Measurements from ENCODE around the gene CDH4. TPM values are rescaled to one million over a fixed set of nuclear protein-coding genes. Genes with fewer than 3 reads are reported as not detected.

Gene CDH4
- total RNA-seq, 1 experiment from 2014 or later = 5.3 TPM

DNA sequence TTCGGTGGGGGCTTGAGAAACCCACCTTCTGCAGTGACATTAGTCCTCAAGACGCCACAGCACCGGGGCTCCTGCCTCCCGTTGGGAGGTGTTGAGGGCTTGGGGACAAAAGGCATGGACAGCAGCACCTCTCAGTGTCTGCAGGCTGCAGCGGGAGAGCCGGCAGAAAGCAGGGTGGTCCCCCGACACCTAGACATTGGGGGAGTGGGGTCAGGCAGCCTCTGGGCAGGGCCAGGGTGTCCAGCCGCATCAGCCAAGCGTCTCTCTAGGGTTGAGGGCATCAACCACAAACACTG lies 549.0 kb downstream of the CDH4 start:
- DNase-seq (ENCODE audit: low spot score) (no peak), ATAC-seq (no peak)
- Mint-ChIP-seq H3K4me1 (peaks cover 9% of the 10 kb centered on the region), H3K36me3 (no peaks in the 10 kb centered on the region), H3K27ac (no peak overlapping the region), H3K9me3 (no peaks in the 10 kb centered on the region), H3K27me3 (ENCODE audit: low read depth) (peaks cover 14% of the 10 kb centered on the region), H3K4me3 (no peak overlapping the region)
- CTCF ChIA-PET = no interaction called here
- POLR2A ChIA-PET = no interaction called here
- no peak for TF ChIP-seq RELA (CRISPR knock-in tag; IDR thresholded peaks at IDR 0.05; ENCODE audit: borderline replicate concordance)
- TF ChIP-seq ZNF121 (CRISPR knock-in tag; IDR thresholded peaks at IDR 0.05) = no peak
- TF ChIP-seq, protein P1, sequence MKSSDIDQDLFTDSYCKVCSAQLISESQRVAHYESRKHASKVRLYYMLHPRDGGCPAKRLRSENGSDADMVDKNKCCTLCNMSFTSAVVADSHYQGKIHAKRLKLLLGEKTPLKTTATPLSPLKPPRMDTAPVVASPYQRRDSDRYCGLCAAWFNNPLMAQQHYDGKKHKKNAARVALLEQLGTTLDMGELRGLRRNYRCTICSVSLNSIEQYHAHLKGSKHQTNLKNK (CRISPR knock-in tag; IDR thresholded peaks at IDR 0.05) = no peak
- TF ChIP-seq NFYB (CRISPR knock-in tag; conservative IDR thresholded peaks at IDR 0.05; ENCODE audit: low read depth) = no peak
- TF ChIP-seq, protein P2, sequence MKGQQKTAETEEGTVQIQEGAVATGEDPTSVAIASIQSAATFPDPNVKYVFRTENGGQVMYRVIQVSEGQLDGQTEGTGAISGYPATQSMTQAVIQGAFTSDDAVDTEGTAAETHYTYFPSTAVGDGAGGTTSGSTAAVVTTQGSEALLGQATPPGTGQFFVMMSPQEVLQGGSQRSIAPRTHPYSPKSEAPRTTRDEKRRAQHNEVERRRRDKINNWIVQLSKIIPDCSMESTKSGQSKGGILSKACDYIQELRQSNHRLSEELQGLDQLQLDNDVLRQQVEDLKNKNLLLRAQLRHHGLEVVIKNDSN (CRISPR knock-in tag; IDR thresholded peaks at IDR 0.05) = no peak
- TF ChIP-seq FOXK1 (CRISPR knock-in tag; IDR thresholded peaks at IDR 0.05) = no peak
- no peak for TF ChIP-seq SMAD4 (CRISPR knock-in tag; IDR thresholded peaks at IDR 0.05)
- TF ChIP-seq KAT7 (CRISPR knock-in tag; IDR thresholded peaks at IDR 0.05; ENCODE audit: borderline replicate concordance) = no peak
- TF ChIP-seq, protein P3, sequence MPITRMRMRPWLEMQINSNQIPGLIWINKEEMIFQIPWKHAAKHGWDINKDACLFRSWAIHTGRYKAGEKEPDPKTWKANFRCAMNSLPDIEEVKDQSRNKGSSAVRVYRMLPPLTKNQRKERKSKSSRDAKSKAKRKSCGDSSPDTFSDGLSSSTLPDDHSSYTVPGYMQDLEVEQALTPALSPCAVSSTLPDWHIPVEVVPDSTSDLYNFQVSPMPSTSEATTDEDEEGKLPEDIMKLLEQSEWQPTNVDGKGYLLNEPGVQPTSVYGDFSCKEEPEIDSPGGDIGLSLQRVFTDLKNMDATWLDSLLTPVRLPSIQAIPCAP (CRISPR knock-in tag; IDR thresholded peaks at IDR 0.05) = no peak

DNA sequence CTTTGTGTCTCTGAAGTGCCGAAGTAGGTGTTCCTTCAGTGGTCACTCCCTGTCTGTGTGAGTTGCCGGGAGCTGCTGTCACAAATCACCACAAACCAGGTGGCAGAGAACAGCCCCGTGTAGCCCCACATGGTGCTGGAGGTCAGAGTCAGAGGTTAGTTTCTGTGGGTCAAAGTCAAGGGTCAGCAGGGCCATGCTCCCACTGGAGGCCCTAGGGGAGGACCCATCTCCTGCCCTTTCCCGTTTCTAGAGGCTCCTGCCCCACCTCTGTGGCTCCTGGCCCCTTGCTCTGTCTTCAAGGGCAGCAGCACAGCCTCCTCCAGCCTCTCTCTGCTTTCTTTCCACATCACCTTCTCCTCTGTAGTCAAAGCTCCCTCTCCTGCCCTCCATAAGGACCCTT lies 549.4 kb downstream of the CDH4 start:
- Mint-ChIP-seq H3K27ac (no peak overlapping the region), H3K4me1 (peaks cover 9% of the 10 kb centered on the region), H3K36me3 (no peaks in the 10 kb centered on the region), H3K4me3 (no peak overlapping the region), H3K9me3 (no peaks in the 10 kb centered on the region), H3K27me3 (ENCODE audit: low read depth) (peaks cover 14% of the 10 kb centered on the region)
- CTCF ChIA-PET = no interaction called here
- no peak for TF ChIP-seq CBFB (CRISPR knock-in tag; IDR thresholded peaks at IDR 0.05; ENCODE audit: low read depth)
- no peak for TF ChIP-seq EMX1 (CRISPR knock-in tag; IDR thresholded peaks at IDR 0.05)
- TF ChIP-seq PRRX2 (CRISPR knock-in tag; IDR thresholded peaks at IDR 0.05) = no peak
- TF ChIP-seq, protein P4, sequence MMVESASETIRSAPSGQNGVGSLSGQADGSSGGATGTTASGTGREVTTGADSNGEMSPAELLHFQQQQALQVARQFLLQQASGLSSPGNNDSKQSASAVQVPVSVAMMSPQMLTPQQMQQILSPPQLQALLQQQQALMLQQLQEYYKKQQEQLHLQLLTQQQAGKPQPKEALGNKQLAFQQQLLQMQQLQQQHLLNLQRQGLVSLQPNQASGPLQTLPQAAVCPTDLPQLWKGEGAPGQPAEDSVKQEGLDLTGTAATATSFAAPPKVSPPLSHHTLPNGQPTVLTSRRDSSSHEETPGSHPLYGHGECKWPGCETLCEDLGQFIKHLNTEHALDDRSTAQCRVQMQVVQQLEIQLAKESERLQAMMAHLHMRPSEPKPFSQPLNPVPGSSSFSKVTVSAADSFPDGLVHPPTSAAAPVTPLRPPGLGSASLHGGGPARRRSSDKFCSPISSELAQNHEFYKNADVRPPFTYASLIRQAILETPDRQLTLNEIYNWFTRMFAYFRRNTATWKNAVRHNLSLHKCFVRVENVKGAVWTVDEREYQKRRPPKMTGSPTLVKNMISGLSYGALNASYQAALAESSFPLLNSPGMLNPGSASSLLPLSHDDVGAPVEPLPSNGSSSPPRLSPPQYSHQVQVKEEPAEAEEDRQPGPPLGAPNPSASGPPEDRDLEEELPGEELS (CRISPR knock-in tag; IDR thresholded peaks at IDR 0.05) = no peak
- TF ChIP-seq TEAD1 (CRISPR knock-in tag; IDR thresholded peaks at IDR 0.05) = no peak
- TF ChIP-seq, protein P5, sequence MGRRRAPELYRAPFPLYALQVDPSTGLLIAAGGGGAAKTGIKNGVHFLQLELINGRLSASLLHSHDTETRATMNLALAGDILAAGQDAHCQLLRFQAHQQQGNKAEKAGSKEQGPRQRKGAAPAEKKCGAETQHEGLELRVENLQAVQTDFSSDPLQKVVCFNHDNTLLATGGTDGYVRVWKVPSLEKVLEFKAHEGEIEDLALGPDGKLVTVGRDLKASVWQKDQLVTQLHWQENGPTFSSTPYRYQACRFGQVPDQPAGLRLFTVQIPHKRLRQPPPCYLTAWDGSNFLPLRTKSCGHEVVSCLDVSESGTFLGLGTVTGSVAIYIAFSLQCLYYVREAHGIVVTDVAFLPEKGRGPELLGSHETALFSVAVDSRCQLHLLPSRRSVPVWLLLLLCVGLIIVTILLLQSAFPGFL (CRISPR knock-in tag; IDR thresholded peaks at IDR 0.05; ENCODE audit: borderline replicate concordance) = no peak
- TF ChIP-seq, protein P6, sequence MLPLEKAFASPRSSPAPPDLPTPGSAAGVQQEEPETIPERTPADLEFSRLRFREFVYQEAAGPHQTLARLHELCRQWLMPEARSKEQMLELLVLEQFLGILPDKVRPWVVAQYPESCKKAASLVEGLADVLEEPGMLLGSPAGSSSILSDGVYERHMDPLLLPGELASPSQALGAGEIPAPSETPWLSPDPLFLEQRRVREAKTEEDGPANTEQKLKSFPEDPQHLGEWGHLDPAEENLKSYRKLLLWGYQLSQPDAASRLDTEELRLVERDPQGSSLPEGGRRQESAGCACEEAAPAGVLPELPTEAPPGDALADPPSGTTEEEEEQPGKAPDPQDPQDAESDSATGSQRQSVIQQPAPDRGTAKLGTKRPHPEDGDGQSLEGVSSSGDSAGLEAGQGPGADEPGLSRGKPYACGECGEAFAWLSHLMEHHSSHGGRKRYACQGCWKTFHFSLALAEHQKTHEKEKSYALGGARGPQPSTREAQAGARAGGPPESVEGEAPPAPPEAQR (CRISPR knock-in tag; IDR thresholded peaks at IDR 0.05) = no peak
- no peak for TF ChIP-seq NR3C1 (CRISPR knock-in tag; conservative IDR thresholded peaks at IDR 0.05; ENCODE audit: low read depth)
- TF ChIP-seq, protein P7, sequence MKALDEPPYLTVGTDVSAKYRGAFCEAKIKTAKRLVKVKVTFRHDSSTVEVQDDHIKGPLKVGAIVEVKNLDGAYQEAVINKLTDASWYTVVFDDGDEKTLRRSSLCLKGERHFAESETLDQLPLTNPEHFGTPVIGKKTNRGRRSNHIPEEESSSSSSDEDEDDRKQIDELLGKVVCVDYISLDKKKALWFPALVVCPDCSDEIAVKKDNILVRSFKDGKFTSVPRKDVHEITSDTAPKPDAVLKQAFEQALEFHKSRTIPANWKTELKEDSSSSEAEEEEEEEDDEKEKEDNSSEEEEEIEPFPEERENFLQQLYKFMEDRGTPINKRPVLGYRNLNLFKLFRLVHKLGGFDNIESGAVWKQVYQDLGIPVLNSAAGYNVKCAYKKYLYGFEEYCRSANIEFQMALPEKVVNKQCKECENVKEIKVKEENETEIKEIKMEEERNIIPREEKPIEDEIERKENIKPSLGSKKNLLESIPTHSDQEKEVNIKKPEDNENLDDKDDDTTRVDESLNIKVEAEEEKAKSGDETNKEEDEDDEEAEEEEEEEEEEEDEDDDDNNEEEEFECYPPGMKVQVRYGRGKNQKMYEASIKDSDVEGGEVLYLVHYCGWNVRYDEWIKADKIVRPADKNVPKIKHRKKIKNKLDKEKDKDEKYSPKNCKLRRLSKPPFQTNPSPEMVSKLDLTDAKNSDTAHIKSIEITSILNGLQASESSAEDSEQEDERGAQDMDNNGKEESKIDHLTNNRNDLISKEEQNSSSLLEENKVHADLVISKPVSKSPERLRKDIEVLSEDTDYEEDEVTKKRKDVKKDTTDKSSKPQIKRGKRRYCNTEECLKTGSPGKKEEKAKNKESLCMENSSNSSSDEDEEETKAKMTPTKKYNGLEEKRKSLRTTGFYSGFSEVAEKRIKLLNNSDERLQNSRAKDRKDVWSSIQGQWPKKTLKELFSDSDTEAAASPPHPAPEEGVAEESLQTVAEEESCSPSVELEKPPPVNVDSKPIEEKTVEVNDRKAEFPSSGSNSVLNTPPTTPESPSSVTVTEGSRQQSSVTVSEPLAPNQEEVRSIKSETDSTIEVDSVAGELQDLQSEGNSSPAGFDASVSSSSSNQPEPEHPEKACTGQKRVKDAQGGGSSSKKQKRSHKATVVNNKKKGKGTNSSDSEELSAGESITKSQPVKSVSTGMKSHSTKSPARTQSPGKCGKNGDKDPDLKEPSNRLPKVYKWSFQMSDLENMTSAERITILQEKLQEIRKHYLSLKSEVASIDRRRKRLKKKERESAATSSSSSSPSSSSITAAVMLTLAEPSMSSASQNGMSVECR (CRISPR knock-in tag; IDR thresholded peaks at IDR 0.05; ENCODE audit: borderline replicate concordance) = no peak
- DNase-seq (ENCODE audit: low spot score) = no peak
- no peak for ATAC-seq
- POLR2A ChIA-PET = no interaction called here
